IMR-90 (cell line): Measurements from ENCODE around the gene SLC49A4.

Source experiments
- BHLHE40 ChIP-seq: fragments of 150-350 bp; IDR thresholded peaks from 2 replicates; pipeline ENCODE4 v1.6.1; 2016; ENCODE audit warnings: mild to moderate bottlenecking, low read depth, low read length
- CEBPB ChIP-seq: IDR thresholded peaks from 2 replicates; pipeline ENCODE4 v1.6.1; 2012; ENCODE audit warnings: low read depth, low read length, improper control_type of control experiment
- CHD1 ChIP-seq: IDR thresholded peaks from 2 replicates; pipeline ENCODE4 v1.6.1; 2012; ENCODE audit warnings: low read depth, low read length, improper control_type of control experiment
- CTCF ChIP-seq: conservative IDR thresholded peaks from 2 replicates; pipeline ENCODE4 v1.5.1; 2012; ENCODE audit warnings: mild to moderate bottlenecking, low read depth, low read length, improper control_type of control experiment
- ELK1 ChIP-seq: fragments of 150-350 bp; IDR thresholded peaks from 2 replicates; pipeline ENCODE4 v1.6.1; 2016; ENCODE audit warnings: low read depth, mild to moderate bottlenecking, low read length, moderate library complexity, borderline replicate concordance
- FOS ChIP-seq: fragments of 150-350 bp; IDR thresholded peaks from 2 replicates; pipeline ENCODE4 v1.6.1; 2016; ENCODE audit warnings: low read depth, low read length
- MAFK ChIP-seq: IDR thresholded peaks from 2 replicates; pipeline ENCODE4 v1.6.1; 2012; ENCODE audit warnings: low read depth, low read length, improper control_type of control experiment
- MXI1 ChIP-seq: IDR thresholded peaks from 2 replicates; pipeline ENCODE4 v1.6.1; 2012; ENCODE audit warnings: low read depth, mild to moderate bottlenecking, low read length, moderate library complexity, borderline replicate concordance
- NFE2L2 ChIP-seq: fragments of 150-350 bp; IDR thresholded peaks from 2 replicates; pipeline ENCODE4 v1.6.1; 2016; ENCODE audit warnings: low read depth, mild to moderate bottlenecking, low read length
- POLR2A ChIP-seq: IDR thresholded peaks from 2 replicates; pipeline ENCODE4 v1.6.1; 2012; ENCODE audit warnings: mild to moderate bottlenecking, low read depth, low read length
- RAD21 ChIP-seq: IDR thresholded peaks from 2 replicates; pipeline ENCODE4 v1.6.1; 2012; ENCODE audit warnings: low read length, improper control_type of control experiment
- RFX5 ChIP-seq: IDR thresholded peaks from 2 replicates; pipeline ENCODE4 v1.8.0; 2012; ENCODE audit warnings: low read depth, mild to moderate bottlenecking, low read length, moderate library complexity
- SMC3 ChIP-seq: fragments of 150-350 bp; IDR thresholded peaks from 2 replicates; pipeline ENCODE4 v1.6.1; 2016; ENCODE audit warnings: low read depth, mild to moderate bottlenecking, antibody characterized with exemption, low read length, moderate library complexity
- USF2 ChIP-seq: fragments of 150-350 bp; IDR thresholded peaks from 2 replicates; pipeline ENCODE4 v1.6.1; 2017; ENCODE audit warnings: mild to moderate bottlenecking, antibody characterized with exemption, low read length, low read depth

GRCh38 chr3:122926811-122927210 lies 131.9 kb downstream of the SLC49A4 start:
- TF ChIP-seq RFX5 (no peak), BHLHE40 (no peak), MXI1 (no peak), CTCF (no peak), FOS (no peak), POLR2A (no peak), CEBPB (no peak), ELK1 (no peak), USF2 (no peak), RAD21 (no peak), MAFK (no peak), SMC3 (no peak), CHD1 (no peak), NFE2L2 (no peak)
